ENCODE results near the gene SHANK3.

The SHANK3 gene

DNA sequence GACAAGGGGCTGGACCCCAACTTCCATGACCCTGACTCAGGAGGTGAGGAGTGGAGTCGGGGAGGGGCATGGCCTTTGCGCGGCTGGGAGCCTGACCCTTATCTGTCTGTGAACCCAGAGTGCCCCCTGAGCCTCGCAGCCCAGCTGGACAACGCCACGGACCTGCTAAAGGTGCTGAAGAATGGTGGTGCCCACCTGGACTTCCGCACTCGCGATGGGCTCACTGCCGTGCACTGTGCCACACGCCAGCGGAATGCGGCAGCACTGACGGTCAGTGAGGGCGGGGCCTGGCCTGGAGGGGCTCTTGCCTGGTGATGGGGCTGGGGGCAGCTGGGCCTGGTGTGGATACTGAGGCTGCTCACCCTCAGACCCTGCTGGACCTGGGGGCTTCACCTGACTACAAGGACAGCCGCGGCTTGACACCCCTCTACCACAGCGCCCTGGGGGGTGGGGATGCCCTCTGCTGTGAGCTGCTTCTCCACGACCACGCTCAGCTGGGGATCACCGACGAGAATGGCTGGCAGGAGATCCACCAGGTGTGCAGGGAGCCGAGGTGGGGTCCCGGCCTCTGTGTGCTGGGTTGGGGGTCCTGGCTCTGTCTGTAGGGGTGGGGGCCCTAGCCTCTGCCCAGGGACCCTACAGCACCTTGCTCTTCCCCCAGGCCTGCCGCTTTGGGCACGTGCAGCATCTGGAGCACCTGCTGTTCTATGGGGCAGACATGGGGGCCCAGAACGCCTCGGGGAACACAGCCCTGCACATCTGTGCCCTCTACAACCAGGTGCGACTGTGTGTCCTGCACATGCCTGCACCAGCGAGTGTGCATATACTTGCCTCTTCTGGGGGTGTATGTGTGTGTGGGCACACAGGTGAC is 6.3 kb downstream of the SHANK3 start:
- DNase-seq (ENCODE audit: low read depth), result no peak

DNA sequence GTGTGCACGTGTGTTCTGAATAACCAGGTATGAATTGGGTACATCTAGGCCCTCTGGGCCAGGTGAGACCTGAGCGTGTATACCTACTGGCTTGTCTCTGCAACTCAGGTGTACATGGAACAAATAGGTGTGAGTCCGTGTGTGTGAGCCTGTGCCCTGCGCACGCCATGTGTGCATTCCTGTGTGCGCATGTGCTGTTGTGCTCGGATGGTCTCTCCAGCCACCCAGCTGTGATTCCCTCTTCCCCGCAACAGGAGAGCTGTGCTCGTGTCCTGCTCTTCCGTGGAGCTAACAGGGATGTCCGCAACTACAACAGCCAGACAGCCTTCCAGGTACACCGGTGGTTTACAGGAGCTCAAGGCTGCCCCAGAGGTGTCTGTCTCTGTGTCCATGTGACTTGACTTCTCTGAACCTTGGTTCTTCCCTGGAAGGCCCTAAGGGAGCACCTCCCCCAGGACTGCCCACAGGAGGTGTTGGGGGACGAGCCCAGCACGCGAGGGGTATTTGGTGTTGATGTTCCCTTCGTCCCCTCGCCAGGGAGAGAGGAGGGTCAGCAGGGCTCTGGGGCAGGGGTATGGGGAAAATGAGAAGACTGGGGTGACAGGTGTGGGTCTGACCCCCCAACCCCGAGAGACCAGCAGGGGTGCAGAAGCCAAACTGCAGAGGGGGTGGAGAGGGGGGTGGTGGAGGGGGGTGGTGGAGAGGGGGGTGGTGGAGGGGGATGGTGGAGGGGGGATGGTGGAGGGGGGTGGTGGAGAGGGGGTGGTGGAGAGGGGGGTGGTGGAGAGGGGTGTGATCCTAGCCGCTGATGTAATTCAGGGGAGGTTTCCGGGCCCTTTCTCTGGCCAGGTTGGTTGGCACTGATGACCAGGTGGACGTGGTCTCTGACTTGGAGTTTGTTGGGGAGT is 10.7 kb downstream of the SHANK3 start:
- no peak for DNase-seq (ENCODE audit: low read depth)

DNA sequence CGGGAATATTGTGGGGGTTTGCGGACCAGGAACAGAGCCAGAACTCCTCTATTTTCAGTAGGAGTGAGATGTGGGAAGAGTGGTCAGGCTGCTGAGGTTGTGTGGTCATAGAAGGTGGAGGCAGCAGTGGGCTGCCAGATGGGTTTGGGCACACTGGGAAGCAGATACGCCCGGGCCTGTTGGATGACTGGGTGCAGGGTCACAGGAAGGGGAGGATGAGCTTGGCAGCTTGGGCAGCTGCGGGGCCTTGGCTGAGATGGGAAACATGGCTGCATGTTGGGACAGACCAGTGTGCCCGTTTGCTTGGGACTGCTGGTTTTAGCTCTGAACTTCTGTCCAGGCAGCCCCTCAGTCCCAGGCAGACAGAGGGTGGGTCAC is 11.4 kb downstream of the SHANK3 start:
- no peak for DNase-seq (ENCODE audit: low read depth)

DNA sequence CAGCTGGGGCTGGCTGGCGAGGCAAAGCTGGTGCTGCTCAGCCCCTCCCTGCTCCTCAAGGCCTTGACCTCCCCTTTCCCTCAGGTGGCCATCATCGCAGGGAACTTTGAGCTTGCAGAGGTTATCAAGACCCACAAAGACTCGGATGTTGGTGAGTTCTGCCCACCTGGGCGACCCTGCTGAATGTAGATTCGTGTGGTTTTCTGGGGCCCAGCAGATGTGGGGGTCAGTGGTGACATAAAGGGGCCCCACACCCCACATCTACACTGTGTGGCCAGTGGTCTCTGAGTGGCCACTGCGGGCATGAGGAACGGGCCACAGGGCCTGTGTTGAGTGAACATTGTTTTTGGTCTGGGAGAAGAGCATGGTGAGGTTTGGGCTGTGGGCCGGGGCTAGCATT is 11.9 kb downstream of the SHANK3 start:
- no peak for DNase-seq (ENCODE audit: low read depth)

DNA sequence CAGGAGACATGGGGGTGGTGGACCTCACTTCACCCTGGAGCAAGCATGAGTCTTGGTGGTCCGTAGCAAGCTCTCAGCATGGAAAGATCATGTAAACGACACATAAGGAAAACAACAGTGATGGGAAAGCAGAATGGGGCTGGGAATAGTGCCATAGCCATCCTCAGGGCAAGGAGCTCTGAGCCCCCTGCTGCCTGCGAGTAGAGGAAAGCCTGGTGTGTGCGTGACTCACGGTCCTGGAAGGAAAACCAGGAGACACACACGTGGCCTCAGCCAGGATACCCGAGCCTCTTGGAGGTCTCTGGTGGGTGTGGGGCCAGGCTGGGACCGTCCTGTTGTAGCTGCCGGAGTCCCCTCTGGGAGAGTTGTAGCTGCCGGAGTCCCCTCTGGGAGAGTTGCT is 12.4 kb downstream of the SHANK3 start:
- DNase-seq (ENCODE audit: low read depth), result peak; percentile 47

DNA sequence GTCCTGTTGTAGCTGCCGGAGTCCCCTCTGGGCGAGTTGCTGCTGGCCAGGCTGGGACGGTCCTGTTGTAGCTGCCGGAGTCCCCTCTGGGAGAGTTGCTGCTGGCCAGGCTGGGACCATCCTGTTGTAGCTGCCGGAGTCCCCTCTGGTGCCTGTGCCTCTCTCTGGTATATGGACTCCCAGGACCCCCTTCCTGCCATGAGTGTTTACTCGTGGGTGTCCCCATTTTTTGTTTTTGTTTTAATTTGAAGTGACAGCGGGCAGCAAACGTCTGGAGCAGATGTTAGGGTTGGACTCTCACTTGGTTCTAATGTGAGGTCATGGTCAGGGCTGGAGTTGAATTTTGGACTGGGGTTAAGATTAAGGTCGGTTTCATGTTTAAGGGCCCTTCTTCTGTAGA is 14.2 kb downstream of the SHANK3 start:
- no peak for DNase-seq (ENCODE audit: low read depth)

DNA sequence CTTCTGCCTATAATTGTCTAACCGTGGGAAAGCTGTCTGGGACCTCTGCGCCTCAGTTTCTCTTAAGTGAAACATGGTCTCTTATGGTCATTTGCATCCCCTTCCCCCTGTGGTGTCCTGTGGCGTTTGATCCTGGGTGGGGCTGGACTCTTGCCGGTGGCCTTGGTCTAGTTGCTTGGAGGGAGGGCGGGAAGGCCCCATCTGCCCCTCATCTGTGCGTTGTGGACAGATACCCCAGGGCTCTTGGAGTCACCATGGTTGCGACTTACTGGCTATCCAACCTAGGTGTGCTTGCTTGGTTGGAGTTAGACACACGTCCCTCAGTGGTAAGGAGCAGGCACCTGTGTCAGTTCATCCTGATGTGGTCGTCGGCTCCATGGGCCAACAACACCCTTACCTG is 15.2 kb downstream of the SHANK3 start:
- no peak for DNase-seq (ENCODE audit: low read depth)

DNA sequence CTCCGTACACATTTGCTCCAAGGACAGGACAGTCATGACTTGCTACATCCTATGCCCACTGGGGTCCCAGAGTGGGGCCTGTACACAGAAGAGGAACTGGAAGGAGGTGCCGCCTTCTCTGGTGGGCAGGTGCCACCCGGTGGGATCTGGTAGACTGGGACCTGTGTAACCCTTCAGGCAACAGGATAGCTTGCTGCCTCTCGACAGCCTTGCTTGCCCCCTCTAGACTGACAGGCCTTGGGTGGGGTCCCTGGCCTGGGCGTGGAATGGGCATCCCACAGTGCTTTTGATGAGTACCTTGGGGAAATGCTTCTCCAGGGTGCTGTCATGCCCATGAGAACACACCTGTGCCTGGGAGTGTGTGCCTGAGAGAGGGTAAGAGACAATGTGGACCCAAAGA is 15.8 kb downstream of the SHANK3 start:
- DNase-seq (ENCODE audit: low read depth), result no peak

DNA sequence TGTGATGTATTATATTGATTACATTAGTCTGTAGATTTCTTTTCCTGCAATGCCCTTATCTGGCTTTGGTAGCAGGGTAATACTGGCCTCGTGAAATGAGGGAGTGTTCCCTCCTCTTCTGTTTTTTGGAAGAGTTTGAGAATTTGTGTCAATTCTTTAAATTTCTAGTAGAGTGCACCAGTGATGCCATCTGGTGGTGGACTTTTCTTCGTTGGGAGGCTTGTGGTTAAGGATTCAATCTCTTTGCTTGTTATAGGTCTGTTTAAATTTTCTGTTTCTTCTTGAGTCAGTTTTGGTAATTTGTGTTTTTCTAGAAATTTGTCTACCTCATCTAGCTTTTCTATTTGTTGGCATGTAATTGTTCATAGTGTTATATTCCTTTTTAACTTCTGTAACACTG is 18.9 kb downstream of the SHANK3 start:
- DNase-seq (ENCODE audit: low read depth), result peak; percentile 57

DNA sequence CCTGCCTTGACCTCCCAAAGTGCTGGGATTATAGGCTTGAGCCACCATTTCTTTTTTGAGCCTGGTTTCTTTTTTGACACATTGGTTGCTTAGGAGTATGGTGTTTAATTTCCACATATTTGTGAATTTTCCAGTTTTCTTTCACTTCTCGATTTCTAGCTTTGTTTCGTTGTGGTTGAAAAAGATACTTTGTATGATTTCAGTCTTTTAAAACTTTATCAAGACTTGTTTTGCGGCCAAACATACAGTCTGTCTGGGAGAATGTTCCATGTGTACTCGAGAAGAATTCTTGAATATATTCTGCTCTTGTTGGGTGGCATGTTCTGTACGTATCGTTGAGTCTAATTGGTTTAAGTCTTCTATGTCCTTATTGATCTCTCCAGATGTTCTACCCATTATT is 20.8 kb downstream of the SHANK3 start:
- DNase-seq (ENCODE audit: low read depth), result no peak

DNA sequence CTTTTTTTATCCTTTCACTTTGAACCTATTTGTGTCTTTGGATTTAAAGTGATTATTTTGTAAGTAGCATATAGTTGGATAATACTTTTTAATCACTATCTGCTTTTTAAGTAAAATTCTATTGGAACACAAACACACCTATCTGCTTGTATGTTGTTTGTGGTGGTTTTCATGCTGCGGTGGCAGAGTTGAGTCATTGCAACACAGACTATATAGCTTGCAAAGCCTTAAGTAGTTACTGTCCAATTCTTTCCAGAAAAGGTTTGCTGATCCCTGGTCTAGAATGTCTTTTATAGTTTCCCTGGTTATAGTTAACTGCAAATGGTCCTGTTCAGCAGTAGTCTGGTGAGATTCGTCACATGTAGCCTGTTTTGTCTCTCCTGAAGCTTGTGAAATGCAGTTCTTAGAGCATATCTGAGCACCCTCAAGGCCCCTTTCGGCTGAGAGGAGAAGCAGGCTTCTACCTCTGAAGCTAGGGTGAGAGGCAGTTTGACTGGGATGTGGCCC is 21.5 kb downstream of the SHANK3 start:
- DNase-seq (ENCODE audit: low read depth), result peak; percentile 23

DNA sequence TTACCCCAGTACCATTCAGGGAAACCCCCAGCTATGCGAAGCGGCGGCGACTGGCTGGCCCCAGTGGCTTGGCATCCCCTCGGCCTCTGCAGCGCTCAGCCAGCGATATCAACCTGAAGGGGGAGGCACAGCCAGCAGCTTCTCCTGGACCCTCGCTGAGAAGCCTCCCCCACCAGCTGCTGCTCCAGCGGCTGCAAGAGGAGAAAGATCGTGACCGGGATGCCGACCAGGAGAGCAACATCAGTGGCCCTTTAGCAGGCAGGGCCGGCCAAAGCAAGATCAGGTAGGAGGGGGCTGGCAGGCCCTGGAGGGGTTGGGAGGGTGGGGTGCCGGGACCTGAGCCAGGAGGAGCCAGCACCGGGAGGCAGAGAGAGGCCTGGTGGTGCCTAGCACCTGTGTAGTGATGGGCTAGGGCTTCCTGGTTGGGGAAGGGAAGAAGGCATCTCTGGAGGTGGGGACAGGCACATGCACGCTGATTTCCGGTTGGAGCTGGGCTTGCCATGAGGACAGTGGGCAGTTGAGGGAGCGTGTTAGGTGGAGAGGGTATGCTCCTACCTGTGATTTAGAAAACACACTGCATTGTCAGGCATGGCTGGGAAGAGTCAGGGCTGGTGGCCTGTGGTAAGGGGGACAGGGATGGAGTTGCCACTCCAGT is 22.3 kb downstream of the SHANK3 start:
- no peak for DNase-seq (ENCODE audit: low read depth)

DNA sequence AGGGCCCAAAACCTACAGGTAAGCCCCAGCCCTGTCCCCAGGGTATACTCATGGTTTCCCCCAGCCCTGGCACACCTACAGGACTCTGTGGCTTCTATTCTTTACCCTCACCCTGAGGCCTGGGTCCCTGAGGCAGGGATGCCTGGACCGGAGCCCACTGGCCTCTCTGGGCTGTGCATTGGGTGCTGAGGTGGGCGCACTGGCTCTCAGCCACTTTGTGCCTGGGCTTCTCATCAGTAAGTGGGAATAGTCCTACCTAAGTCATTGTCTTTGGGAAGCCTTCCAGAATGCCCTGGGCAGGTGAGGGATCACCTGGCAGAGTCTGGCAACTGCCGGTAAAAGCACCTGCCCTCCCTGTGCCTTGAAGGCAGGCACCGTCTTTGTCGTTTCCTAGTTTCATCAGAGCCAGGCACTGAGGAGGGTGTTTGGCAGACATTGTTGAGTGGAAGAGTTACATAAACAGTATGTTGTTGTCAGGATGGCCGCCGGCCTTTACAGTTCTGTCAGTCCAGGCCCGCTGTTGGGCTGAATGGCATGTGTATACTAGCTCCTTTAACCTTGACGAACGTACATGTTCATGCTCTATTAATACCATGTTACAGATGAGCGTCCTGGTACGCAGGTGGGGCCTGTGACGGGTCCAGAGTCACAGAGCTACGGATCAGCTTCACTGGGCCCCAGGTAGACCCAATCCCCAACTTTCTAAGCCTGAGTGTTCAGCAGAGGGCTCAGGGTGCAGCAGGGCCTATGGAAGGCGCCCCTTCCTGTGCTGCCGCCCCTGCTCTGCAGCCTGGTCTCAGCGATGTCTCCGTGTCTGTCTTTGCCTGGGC is 23.0 kb downstream of the SHANK3 start:
- DNase-seq (ENCODE audit: low read depth), result no peak

DNA sequence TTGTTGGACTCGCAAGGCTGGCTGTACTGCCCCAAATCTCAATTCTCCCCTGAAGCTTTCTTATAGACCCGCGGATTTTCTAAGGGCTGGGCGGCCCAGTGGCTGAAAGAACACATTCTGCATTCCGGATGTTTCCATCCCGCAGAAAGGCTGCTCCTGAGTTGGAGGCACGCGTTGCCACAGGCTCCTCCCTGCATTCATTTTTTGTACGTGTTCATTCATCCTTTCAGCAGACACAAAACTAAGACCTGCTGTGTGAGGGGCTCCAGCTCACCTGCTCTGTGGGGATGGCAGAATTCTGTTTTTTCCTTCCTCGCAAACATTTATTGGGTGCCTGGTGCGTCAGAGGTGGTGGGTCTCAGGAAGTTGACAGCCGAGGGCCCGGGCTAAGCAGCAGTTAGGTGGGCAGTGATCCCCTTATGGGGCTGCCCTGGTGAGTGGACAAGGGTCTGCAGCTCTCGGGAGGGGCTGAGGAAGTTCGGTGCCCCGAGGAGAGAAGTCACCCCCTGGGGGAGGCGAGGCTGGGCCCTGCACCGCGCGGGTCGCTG is 23.7 kb downstream of the SHANK3 start:
- no peak for DNase-seq (ENCODE audit: low read depth)

DNA sequence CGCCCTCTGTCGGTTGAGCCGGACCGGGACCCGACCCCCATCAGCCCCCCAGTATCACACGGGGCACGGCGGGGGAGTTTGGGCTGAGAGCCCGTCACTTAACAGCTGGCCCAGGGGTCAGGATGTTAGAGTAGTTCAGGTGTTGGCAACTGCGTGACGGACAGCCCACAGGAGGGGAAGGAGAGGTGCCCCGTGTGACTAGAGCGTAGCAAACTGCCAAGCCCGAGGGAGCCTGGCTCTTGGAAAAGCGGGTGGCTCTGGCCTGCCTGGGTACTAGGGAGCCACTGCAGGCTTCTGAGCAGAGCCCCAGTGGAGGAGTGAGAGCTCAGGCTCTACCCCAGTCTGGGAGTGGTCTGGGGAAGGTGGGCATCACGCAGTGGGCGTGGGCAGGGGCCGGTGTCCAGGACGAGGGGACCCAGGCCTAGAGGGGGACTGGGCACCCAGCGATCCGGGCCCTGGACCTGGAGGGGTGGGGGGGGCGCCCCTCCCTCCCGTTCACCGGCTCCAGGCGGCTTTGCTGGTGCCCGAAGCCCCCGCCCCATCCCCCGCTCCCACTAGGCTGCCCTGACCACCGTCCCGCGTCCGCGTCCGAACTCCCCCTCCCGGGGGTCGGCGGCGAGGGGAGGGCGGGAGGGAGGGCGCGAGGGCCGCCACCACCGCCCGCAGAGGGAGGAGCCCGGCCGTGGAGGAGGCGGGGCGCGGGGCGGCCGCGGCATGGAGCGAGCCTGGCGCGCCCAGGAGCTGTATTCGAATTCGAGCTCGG is 24.4 kb downstream of the SHANK3 start:
- DNase-seq (ENCODE audit: low read depth), result peak; percentile 34

DNA sequence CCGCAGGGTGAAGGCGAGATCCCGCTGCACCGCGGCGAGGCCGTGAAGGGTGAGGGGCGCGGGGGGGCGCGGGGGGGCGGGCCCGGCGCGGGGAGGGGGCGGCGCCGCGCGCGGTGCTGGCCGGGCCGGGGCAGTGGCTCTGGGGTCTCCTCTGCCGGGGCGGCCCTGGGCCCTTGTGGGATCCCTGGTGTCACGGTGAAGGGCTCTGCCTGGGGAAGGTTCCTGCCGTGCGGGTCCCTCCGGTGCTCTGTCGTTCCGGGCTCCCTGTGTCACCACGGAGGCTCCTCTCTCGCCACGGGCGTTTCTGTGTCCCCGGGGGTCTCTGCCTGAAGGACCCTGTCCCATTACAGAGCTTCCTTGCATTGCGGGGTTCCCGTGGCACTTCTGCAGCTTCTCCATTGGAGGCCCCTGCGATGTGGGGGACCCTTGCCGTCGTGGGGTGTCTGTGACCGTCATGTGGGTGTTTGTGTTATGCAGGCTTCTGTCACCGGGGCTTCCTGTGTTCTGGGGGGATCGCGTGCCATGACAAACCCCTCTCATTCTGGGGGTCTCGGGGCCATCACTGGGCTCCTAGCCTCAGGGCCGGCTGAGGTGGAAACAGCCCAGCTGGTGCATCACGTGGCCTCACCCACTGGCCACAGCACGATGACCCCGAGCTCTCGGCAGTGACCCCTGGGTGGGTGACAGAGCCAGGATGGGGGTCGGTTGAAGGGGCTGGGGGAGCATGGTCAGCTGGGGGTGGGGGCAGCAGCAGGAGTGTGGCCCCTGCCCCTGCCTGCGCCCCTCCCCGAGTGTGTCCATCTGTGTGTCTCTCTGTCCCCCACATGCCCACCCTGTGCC is 25.3 kb downstream of the SHANK3 start:
- DNase-seq (ENCODE audit: low read depth), result no peak

DNA sequence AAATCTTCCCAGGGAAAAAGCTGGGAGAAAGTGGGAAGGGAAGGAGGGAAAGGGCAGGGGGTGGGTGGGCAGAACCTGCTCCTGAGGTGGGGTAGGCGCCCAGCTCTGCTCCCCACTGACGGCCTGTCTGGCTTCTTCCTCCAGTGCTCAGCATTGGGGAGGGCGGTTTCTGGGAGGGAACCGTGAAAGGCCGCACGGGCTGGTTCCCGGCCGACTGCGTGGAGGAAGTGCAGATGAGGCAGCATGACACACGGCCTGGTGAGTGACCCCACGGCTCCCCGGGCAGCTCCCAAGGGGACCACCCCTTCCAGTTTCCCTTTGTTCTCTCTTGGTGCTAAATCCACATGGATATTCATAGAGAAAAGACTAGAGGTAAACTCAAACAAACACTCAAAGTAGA is 25.9 kb downstream of the SHANK3 start:
- DNase-seq (ENCODE audit: low read depth), result peak; percentile 9

DNA sequence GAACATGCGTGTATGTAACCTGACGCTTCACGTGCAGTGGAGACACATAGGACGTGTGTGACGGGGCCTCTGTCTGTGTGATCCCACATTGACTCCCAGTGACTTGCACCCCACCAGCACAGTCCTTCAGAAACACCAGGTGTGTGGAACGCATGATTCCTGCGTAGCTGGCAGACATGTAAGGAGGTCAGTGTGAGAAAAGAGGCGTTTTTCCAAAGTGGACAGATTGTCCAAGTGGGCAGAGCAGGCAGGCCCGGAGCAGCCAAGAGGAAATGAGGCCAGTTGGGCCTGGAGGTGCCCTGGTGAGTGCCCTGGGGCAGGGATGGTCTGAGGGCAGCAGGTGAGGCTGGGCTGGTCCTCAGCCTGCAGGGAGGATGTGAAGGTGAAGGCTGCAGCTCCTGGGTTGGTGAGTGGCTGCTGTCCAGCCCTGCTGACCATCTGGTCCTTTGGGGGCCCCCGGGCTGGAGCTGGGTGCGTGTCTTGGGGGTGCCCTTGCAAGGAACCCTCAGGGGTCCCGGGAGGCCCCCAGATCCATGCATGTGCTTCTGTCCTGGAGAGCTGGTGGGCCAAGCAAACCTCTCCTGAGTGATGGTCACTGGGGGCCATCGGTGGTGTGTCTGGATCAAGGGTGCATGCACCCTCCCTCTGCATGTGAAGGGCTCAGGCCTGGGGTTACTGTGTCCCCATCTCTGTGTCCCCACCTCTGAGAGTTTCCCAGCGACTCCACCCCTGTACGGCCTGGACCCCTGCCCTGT is 26.6 kb downstream of the SHANK3 start:
- DNase-seq (ENCODE audit: low read depth), result no peak

All from ELR (cell line).